Measurements from ENCODE around the gene SLC1A3. TPM values are rescaled to one million over a fixed set of nuclear protein-coding genes. Genes with fewer than 3 reads are reported as not detected.
A peak's percentile ranks its signal among the peaks of the same experiment; 100 is the strongest.
"Not testable (repeated sequence)": the region's sequence is repeated elsewhere in the genome, so short reads cannot be mapped to it uniquely, and the experiment has no call there.

Gene SLC1A3
- total RNA-seq (2012; rRNA removed) = 7.4 TPM in 2 replicates

- Histone ChIP-seq H3K4me3 (ENCODE audit: low read length) (peak within 1 kb of the TSS; percentile 73), H3K36me3 (ENCODE audit: insufficient read depth, low read length) (no peaks in the 10 kb centered on the region), H3K4me2 (ENCODE audit: low read length) (peak within 1 kb of the TSS; percentile 80), H3K27me3 (ENCODE audit: control insufficient read depth, insufficient read depth, low read length) (no peaks in the 10 kb centered on the region), H3K9ac (ENCODE audit: low read depth, low read length) (peak within 1 kb of the TSS; percentile 73), H3K9me3 (replicated peaks; ENCODE audit: low read length) (no peaks in the 10 kb centered on the region), H3K4me1 (ENCODE audit: control insufficient read depth, insufficient read depth, low read length) (peaks cover 14% of the 10 kb centered on the region)
Observed at GRCh38 chr5:36606428-36607113, at the start of gene SLC1A3. Gene SLC1A3 (plus strand): TSS chr5:36606606. CDS start chr5:36608424, 1,818 bp downstream.

GRCh38 chr5:36558641-36559040 is 47.8 kb upstream of the SLC1A3 start:
- H3K4me2 ChIP-seq (ENCODE audit: low read length) = no peak overlapping the region
- H3K4me3 ChIP-seq (ENCODE audit: low read length) = no peak overlapping the region
- no peaks in the 10 kb centered on the region for H3K9me3 ChIP-seq (replicated peaks; ENCODE audit: low read length)
- H3K36me3 ChIP-seq (ENCODE audit: insufficient read depth, low read length) = no peaks in the 10 kb centered on the region
- no peaks in the 10 kb centered on the region for H3K27me3 ChIP-seq (ENCODE audit: control insufficient read depth, insufficient read depth, low read length)
- H3K4me1 ChIP-seq (ENCODE audit: control insufficient read depth, insufficient read depth, low read length) = no peaks in the 10 kb centered on the region
- no peak overlapping the region for H3K9ac ChIP-seq (ENCODE audit: low read depth, low read length)

GRCh38 chr5:36561601-36562000 is 44.8 kb upstream of the SLC1A3 start:
- Histone ChIP-seq H3K4me2 (ENCODE audit: low read length) (no peak overlapping the region), H3K4me3 (ENCODE audit: low read length) (no peak overlapping the region), H3K9me3 (replicated peaks; ENCODE audit: low read length) (no peaks in the 10 kb centered on the region), H3K36me3 (ENCODE audit: insufficient read depth, low read length) (no peaks in the 10 kb centered on the region), H3K27me3 (ENCODE audit: control insufficient read depth, insufficient read depth, low read length) (no peaks in the 10 kb centered on the region), H3K9ac (ENCODE audit: low read depth, low read length) (no peak overlapping the region), H3K4me1 (ENCODE audit: control insufficient read depth, insufficient read depth, low read length) (no peaks in the 10 kb centered on the region)

- H3K4me3 ChIP-seq (ENCODE audit: low read length) = no peak overlapping the region
- H3K36me3 ChIP-seq (ENCODE audit: insufficient read depth, low read length) = no peaks in the 10 kb centered on the region
Observed at GRCh38 chr5:36569491-36569890, 36.9 kb upstream of the SLC1A3 start.

GRCh38 chr5:36570301-36571095 is 35.9 kb upstream of the SLC1A3 start:
- Histone ChIP-seq H3K36me3 (ENCODE audit: insufficient read depth, low read length) (no peaks in the 10 kb centered on the region), H3K4me3 (ENCODE audit: low read length) (no peak overlapping the region), H3K4me1 (ENCODE audit: control insufficient read depth, insufficient read depth, low read length) (peaks cover 53% of the 10 kb centered on the region), H3K4me2 (ENCODE audit: low read length) (no peak overlapping the region), H3K9ac (ENCODE audit: low read depth, low read length) (no peak overlapping the region), H3K27me3 (ENCODE audit: control insufficient read depth, insufficient read depth, low read length) (no peaks in the 10 kb centered on the region), H3K9me3 (replicated peaks; ENCODE audit: low read length) (no peaks in the 10 kb centered on the region)

More at GRCh38 chr5:36569491-36569890, 36.9 kb upstream of the SLC1A3 start:
- Histone ChIP-seq H3K9ac (ENCODE audit: low read depth, low read length) (no peak overlapping the region), H3K9me3 (replicated peaks; ENCODE audit: low read length) (no peaks in the 10 kb centered on the region), H3K27me3 (ENCODE audit: control insufficient read depth, insufficient read depth, low read length) (no peaks in the 10 kb centered on the region), H3K4me1 (ENCODE audit: control insufficient read depth, insufficient read depth, low read length) (peaks cover 42% of the 10 kb centered on the region), H3K4me2 (ENCODE audit: low read length) (peak overlapping the region; percentile 42)

- H3K4me2 ChIP-seq (ENCODE audit: low read length) = no peak overlapping the region
- no peaks in the 10 kb centered on the region for H3K9me3 ChIP-seq (replicated peaks; ENCODE audit: low read length)
- peaks cover 57% of the 10 kb centered on the region for H3K4me1 ChIP-seq (ENCODE audit: control insufficient read depth, insufficient read depth, low read length)
- no peak overlapping the region for H3K9ac ChIP-seq (ENCODE audit: low read depth, low read length)
- H3K36me3 ChIP-seq (ENCODE audit: insufficient read depth, low read length) = no peaks in the 10 kb centered on the region
- H3K4me3 ChIP-seq (ENCODE audit: low read length) = no peak overlapping the region
- no peaks in the 10 kb centered on the region for H3K27me3 ChIP-seq (ENCODE audit: control insufficient read depth, insufficient read depth, low read length)
Observed at GRCh38 chr5:36571401-36572042, 34.9 kb upstream of the SLC1A3 start.

- Histone ChIP-seq H3K4me2 (ENCODE audit: low read length) (peak overlapping the region; percentile 27), H3K4me3 (ENCODE audit: low read length) (no peak overlapping the region), H3K27me3 (ENCODE audit: control insufficient read depth, insufficient read depth, low read length) (no peaks in the 10 kb centered on the region), H3K36me3 (ENCODE audit: insufficient read depth, low read length) (no peaks in the 10 kb centered on the region), H3K4me1 (ENCODE audit: control insufficient read depth, insufficient read depth, low read length) (peaks cover 57% of the 10 kb centered on the region), H3K9me3 (replicated peaks; ENCODE audit: low read length) (no peaks in the 10 kb centered on the region), H3K9ac (ENCODE audit: low read depth, low read length) (peak overlapping the region; percentile 11)
Observed at GRCh38 chr5:36573438-36573837, 33.0 kb upstream of the SLC1A3 start.

GRCh38 chr5:36575361-36575781 is 31.0 kb upstream of the SLC1A3 start:
- H3K9ac ChIP-seq (ENCODE audit: low read depth, low read length) = peak overlapping the region; percentile 1
- H3K36me3 ChIP-seq (ENCODE audit: insufficient read depth, low read length) = no peaks in the 10 kb centered on the region
- peak overlapping the region; percentile 47 for H3K4me2 ChIP-seq (ENCODE audit: low read length)
- H3K9me3 ChIP-seq (replicated peaks; ENCODE audit: low read length) = no peaks in the 10 kb centered on the region
- no peaks in the 10 kb centered on the region for H3K27me3 ChIP-seq (ENCODE audit: control insufficient read depth, insufficient read depth, low read length)
- peak overlapping the region; percentile 1 for H3K4me3 ChIP-seq (ENCODE audit: low read length)
- peaks cover 43% of the 10 kb centered on the region for H3K4me1 ChIP-seq (ENCODE audit: control insufficient read depth, insufficient read depth, low read length)

- Histone ChIP-seq H3K4me1 (ENCODE audit: control insufficient read depth, insufficient read depth, low read length) (peaks cover 38% of the 10 kb centered on the region), H3K36me3 (ENCODE audit: insufficient read depth, low read length) (no peaks in the 10 kb centered on the region), H3K27me3 (ENCODE audit: control insufficient read depth, insufficient read depth, low read length) (no peaks in the 10 kb centered on the region), H3K9me3 (replicated peaks; ENCODE audit: low read length) (no peaks in the 10 kb centered on the region), H3K9ac (ENCODE audit: low read depth, low read length) (no peak overlapping the region), H3K4me2 (ENCODE audit: low read length) (no peak overlapping the region), H3K4me3 (ENCODE audit: low read length) (no peak overlapping the region)
Observed at GRCh38 chr5:36576721-36577120, 29.7 kb upstream of the SLC1A3 start.

- H3K27me3 ChIP-seq (ENCODE audit: control insufficient read depth, insufficient read depth, low read length); H3K4me3 ChIP-seq (ENCODE audit: low read length); H3K36me3 ChIP-seq (ENCODE audit: insufficient read depth, low read length); H3K9me3 ChIP-seq (replicated peaks; ENCODE audit: low read length); H3K9ac ChIP-seq (ENCODE audit: low read depth, low read length); H3K4me2 ChIP-seq (ENCODE audit: low read length): not testable (repeated sequence)
- peaks cover 11% of the 10 kb centered on the region for H3K4me1 ChIP-seq (ENCODE audit: control insufficient read depth, insufficient read depth, low read length)
Observed at GRCh38 chr5:36579858-36580257, 26.5 kb upstream of the SLC1A3 start.

- Histone ChIP-seq H3K4me2 (ENCODE audit: low read length) (no peak overlapping the region), H3K27me3 (ENCODE audit: control insufficient read depth, insufficient read depth, low read length) (peaks cover 5% of the 10 kb centered on the region), H3K9ac (ENCODE audit: low read depth, low read length) (no peak overlapping the region), H3K36me3 (ENCODE audit: insufficient read depth, low read length) (no peaks in the 10 kb centered on the region), H3K4me1 (ENCODE audit: control insufficient read depth, insufficient read depth, low read length) (peaks cover under 1% of the 10 kb centered on the region), H3K9me3 (replicated peaks; ENCODE audit: low read length) (no peaks in the 10 kb centered on the region), H3K4me3 (ENCODE audit: low read length) (no peak overlapping the region)
Observed at GRCh38 chr5:36581070-36581469, 25.3 kb upstream of the SLC1A3 start.
